Body of pancreas (tissue), 4 donors: ENCODE data around the gene ATG10.

Experiments used
- POLR2A ChIP-seq, 3 donors: fragments of 450-650 bp; IDR thresholded peaks; one replicate each; pipeline ENCODE4 v1.6.1; 2016; ENCODE audit warnings: antibody characterized with exemption in 3 of 3, mild to moderate bottlenecking in 2 of 3
- TF ChIP-seq, protein P1 (sequence below), 7 experiments: fragments of 450-650 bp in 4 of 7; fragments of 200-600 bp in 3 of 7; sonication (generic) in 3 of 7; IDR thresholded peaks; one replicate each; pipeline ENCODE4 v1.5.1; 2016 to 2019; ENCODE audit warnings: antibody characterized with exemption in 7 of 7

DNA sequence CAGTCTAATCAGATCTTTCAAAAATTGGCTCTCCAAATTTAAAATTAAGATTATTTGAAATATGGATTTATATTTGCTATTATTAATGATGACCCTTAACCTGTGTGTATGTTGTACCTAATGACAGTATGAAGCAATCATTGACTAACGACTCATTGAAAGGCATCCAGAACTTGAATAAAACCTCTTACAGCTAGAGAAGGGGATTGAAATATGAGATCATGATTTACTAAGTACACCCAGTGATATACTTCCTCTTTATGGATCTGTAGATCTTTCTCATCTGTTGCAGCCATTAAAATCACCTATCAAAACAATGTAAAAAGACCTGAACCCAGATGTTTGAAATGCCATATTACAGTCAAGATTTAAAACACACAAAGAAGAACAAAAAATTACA is 179.8 kb downstream of the ATG10 start:
- TF ChIP-seq, protein P1, sequence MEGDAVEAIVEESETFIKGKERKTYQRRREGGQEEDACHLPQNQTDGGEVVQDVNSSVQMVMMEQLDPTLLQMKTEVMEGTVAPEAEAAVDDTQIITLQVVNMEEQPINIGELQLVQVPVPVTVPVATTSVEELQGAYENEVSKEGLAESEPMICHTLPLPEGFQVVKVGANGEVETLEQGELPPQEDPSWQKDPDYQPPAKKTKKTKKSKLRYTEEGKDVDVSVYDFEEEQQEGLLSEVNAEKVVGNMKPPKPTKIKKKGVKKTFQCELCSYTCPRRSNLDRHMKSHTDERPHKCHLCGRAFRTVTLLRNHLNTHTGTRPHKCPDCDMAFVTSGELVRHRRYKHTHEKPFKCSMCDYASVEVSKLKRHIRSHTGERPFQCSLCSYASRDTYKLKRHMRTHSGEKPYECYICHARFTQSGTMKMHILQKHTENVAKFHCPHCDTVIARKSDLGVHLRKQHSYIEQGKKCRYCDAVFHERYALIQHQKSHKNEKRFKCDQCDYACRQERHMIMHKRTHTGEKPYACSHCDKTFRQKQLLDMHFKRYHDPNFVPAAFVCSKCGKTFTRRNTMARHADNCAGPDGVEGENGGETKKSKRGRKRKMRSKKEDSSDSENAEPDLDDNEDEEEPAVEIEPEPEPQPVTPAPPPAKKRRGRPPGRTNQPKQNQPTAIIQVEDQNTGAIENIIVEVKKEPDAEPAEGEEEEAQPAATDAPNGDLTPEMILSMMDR (IDR thresholded peaks at IDR 0.05), result no peak
- no peak for TF ChIP-seq POLR2A (IDR thresholded peaks at IDR 0.05)
